GM18907 (cell line): ENCODE results near the gene CD28.
"Not testable (repeated sequence)": the region's sequence is repeated elsewhere in the genome, so short reads cannot be mapped to it uniquely, and the experiment has no call there.

Source experiments
- ATAC-seq: cut with Tn5 transposase; IDR thresholded peaks from one replicate; pipeline ENCODE4 v1.9.1; 2021; ENCODE audit warnings: mild to moderate bottlenecking, moderate library complexity; ENCODE audit not compliant: unreplicated experiment

Gene CD28

GRCh38 chr2:203781151-203781550, 74.7 kb downstream of the CD28 start:
- ATAC-seq = no peak

DNA sequence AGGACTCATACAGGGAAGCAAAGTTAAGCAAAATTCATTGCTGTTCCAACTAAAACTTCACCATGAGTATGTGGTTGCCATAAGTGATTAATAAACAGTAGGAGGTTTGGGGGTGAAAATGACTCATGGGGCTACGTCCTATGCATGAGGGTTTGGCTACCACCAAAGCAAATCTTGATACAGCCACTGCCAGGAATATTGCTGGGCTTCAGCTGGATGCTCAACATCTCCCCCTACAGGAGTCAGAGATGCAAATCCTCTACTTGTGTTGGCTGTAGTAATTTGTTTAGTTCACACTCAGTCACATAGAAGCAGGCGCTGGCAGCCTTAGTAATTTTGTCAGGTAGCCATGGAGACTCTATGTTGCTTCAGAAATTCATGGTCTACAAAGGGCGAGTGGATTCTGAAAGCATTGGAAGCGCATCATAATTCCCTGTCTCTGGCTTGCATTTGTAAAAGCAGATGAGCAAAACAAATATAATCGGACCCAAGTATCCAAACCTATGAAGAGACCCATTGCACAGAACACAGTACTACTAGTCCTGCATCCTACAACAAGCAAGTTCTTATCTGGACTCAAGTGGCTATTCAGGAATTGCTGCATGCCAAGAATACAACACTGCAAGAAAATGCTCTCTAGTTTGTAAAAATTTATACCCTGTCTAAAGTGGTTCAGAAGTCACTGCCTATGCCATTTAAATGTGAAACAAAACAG, 76.0 kb downstream of the CD28 start:
- ATAC-seq = no peak

GRCh38 chr2:203783496-203784203, 77.2 kb downstream of the CD28 start:
- no peak for ATAC-seq

GRCh38 chr2:203784710-203785270, 78.4 kb downstream of the CD28 start:
- not testable (repeated sequence) for ATAC-seq

GRCh38 chr2:203785391-203786110, 79.1 kb downstream of the CD28 start:
- not testable (repeated sequence) for ATAC-seq

- ATAC-seq = no peak
Observed at GRCh38 chr2:203786549-203787351, 80.3 kb downstream of the CD28 start.

GRCh38 chr2:203787979-203788378, 81.5 kb downstream of the CD28 start:
- ATAC-seq = no peak
